Activated CD4-positive, CD25-positive, alpha-beta regulatory T cell treated with anti-CD3 and anti-CD28 coated beads, Interleukin-2, amount 50 U/mL, for 24 hours (primary cell): ENCODE measurements around the gene PCP4L1.

Source experiments
- ATAC-seq, 2 donors: fragments of 150-1000 bp; cut with Tn5 transposase; one replicate each; pipeline ENCODE4 v1.10.0; 2021; ENCODE audit warnings: mild to moderate bottlenecking in 1 of 2, moderate library complexity in 1 of 2

The PCP4L1 gene

GRCh38 chr1:161324020-161324419 is 65.5 kb downstream of the PCP4L1 start:
- no peak for ATAC-seq

- no peak for ATAC-seq
Measured at GRCh38 chr1:161330346-161330745, 71.8 kb downstream of the PCP4L1 start.

- no peak for ATAC-seq
Measured at GRCh38 chr1:161333166-161333565, 74.6 kb downstream of the PCP4L1 start.
